ENCODE results near the gene CADPS.

Gene CADPS

DNA sequence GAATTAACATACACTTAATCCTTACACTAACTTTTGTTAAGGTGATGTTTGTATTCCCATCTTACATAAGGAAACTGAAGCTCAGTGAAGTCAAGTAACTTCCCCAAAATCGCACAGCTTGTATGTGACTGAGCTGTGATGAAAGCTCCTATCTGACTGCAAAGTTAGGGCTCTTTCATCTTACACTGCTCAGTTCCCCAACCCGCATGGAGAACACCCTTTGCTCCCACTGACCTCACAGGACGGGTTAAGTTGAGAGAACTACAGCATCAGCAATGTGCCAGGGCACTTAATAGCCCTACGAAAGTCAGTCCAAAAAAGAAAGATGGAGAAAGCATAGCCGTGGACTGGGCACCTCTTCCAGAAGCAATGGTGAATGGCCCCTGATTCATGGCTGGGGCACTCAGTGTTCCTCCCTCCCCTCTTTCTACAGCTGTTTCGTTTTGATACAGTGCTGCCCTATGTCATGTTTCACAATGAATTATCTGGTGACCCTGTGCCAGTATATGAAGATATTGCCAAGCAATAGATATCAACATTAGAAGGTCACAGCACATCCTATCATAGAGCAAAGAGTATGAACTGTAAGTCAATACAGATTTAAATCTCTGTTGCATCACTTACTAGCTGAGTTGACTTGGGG lies 38.0 kb downstream of the CADPS start:
- H3K27me3 ChIP-seq (ENCODE audit: control insufficient read depth in 1 of 2, insufficient read depth in 2 of 2, low read length in 2 of 2), result no peaks in the 10 kb centered on the region
- peaks cover 0 to 5% of the 10 kb centered on the region in 2 donors for H3K4me1 ChIP-seq (ENCODE audit: control insufficient read depth in 1 of 2, insufficient read depth in 2 of 2, low read length in 2 of 2)
- no peak overlapping the region for H3K4me3 ChIP-seq (ENCODE audit: low read depth in 1 of 2, low read length in 2 of 2)
- H3K36me3 ChIP-seq (ENCODE audit: control insufficient read depth in 1 of 2, insufficient read depth in 2 of 2, low read length in 2 of 2), result no peaks in the 10 kb centered on the region
- no peaks in the 10 kb centered on the region for H3K9me3 ChIP-seq (ENCODE audit: control insufficient read depth in 1 of 2, low read length in 2 of 2)
- H3K27ac ChIP-seq (ENCODE audit: low read depth, low read length), result no peak overlapping the region
- H3K9ac ChIP-seq (ENCODE audit: low read depth in 1 of 2, low read length in 2 of 2), result no peak overlapping the region

DNA sequence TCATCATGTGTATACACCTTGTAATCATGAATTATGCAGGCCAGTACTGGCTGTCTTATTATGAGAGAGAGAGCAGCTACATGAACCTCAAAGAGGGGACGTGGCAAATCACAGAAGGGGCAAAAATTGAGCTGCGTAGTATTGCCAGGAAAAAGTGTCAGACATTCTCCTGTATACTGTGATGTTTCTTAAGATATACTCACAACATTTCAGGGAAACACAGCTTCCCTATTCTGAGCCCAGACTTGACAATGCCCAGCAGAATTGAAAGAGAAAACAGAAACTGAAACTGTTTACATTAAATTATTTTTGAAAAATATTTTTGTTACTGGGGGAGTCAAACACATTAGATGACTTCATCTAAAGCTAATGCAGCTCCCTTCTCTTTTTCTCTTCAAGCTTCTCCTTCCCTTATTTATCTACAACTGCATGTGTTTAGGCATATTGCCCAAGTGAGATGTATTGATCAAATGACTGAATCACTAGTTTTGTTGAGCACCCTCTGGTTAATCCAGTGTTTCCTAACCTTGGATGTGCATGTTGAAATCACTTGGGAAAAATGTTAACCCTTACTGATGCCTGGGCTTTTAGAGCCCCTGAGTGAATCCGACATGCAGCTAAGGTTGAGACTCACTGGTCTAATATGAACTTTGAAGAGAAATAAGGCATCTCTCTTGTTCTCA lies 39.5 kb downstream of the CADPS start:
- Histone ChIP-seq H3K9me3 (ENCODE audit: control insufficient read depth in 1 of 2, low read length in 2 of 2) (no peaks in the 10 kb centered on the region), H3K36me3 (ENCODE audit: control insufficient read depth in 1 of 2, insufficient read depth in 2 of 2, low read length in 2 of 2) (no peaks in the 10 kb centered on the region), H3K4me3 (ENCODE audit: low read depth in 1 of 2, low read length in 2 of 2) (no peak overlapping the region), H3K27me3 (ENCODE audit: control insufficient read depth in 1 of 2, insufficient read depth in 2 of 2, low read length in 2 of 2) (no peaks in the 10 kb centered on the region), H3K27ac (ENCODE audit: low read depth, low read length) (no peak overlapping the region), H3K4me1 (ENCODE audit: control insufficient read depth in 1 of 2, insufficient read depth in 2 of 2, low read length in 2 of 2) (peaks cover 0 to 5% of the 10 kb centered on the region in 2 donors), H3K9ac (ENCODE audit: low read depth in 1 of 2, low read length in 2 of 2) (no peak overlapping the region)

DNA sequence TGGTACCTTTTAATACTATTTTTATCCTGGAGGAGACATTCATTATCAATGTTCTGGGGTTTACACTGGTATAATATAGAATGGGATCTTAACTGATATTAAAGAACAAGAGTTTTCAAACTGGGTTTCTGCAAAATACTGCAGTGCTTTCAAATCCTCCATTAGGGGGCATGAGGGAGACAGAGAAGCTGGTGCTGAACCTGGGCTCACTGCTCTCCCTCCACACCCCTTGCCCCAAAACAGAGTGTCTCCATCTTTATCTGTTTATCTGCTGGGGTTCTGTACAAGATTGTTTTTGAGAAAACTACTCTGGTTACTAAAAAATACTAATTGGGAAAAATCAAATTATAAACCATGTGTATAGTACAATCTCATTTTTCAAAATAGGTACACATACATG lies 41.7 kb downstream of the CADPS start:
- Histone ChIP-seq H3K4me3 (ENCODE audit: low read depth in 1 of 2, low read length in 2 of 2) (no peak overlapping the region), H3K9ac (ENCODE audit: low read depth in 1 of 2, low read length in 2 of 2) (no peak overlapping the region), H3K36me3 (ENCODE audit: control insufficient read depth in 1 of 2, insufficient read depth in 2 of 2, low read length in 2 of 2) (no peaks in the 10 kb centered on the region), H3K9me3 (ENCODE audit: control insufficient read depth in 1 of 2, low read length in 2 of 2) (no peaks in the 10 kb centered on the region), H3K27me3 (ENCODE audit: control insufficient read depth in 1 of 2, insufficient read depth in 2 of 2, low read length in 2 of 2) (no peaks in the 10 kb centered on the region), H3K27ac (ENCODE audit: low read depth, low read length) (no peak overlapping the region), H3K4me1 (ENCODE audit: control insufficient read depth in 1 of 2, insufficient read depth in 2 of 2, low read length in 2 of 2) (peaks cover 0 to 5% of the 10 kb centered on the region in 2 donors)

DNA sequence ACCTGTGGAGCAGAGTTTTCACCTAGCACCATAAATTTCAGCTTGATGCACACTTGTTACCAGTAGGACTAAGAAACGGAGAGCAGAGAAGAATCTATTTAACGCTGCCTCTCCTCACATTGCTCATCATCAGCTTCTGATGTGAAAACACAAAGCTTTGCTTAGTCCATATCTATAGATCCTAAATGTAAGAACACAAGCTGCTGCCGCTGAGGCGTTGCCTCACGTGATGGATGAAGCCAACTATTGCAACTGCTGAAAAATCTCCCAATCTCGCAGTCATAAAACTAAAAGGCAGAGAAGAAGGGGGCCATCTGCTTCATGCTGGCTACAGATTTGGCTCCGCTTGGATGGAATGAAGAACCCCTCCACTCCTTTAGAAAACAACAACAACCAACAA lies 42.7 kb downstream of the CADPS start:
- no peak overlapping the region for H3K9ac ChIP-seq (ENCODE audit: low read depth in 1 of 2, low read length in 2 of 2)
- H3K27ac ChIP-seq (ENCODE audit: low read depth, low read length), result no peak overlapping the region
- no peaks in the 10 kb centered on the region for H3K9me3 ChIP-seq (ENCODE audit: control insufficient read depth in 1 of 2, low read length in 2 of 2)
- no peaks in the 10 kb centered on the region for H3K27me3 ChIP-seq (ENCODE audit: control insufficient read depth in 1 of 2, insufficient read depth in 2 of 2, low read length in 2 of 2)
- H3K36me3 ChIP-seq (ENCODE audit: control insufficient read depth in 1 of 2, insufficient read depth in 2 of 2, low read length in 2 of 2), result no peaks in the 10 kb centered on the region
- peaks cover 0 to 5% of the 10 kb centered on the region in 2 donors for H3K4me1 ChIP-seq (ENCODE audit: control insufficient read depth in 1 of 2, insufficient read depth in 2 of 2, low read length in 2 of 2)
- no peak overlapping the region for H3K4me3 ChIP-seq (ENCODE audit: low read depth in 1 of 2, low read length in 2 of 2)

DNA sequence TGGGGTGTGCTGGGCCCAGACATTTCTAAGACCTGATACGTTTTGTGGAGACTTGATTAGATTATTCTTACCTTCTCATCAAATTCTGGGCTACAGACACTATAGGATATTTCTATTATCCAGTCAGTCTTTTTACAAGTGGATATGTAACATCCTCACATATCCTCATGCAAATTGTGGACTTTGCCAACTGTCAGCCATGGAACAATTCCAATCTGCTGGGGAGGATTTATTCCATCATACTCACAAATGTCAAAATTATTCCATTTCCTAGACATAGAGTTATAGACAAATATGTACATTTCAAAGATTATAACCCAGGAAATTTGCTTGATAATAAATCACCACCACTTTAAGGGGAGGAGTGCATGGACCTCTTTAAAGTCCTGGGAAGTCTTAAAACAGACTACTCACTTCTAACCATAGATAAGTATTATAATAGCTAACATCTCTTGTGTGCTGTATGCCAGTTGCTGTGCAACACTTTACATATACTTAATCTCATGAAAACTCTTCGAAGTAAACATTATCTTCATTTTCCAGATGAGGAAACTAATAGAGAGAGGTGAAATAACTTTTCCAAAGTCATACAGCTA lies 44.4 kb downstream of the CADPS start:
- no peak overlapping the region for H3K27ac ChIP-seq (ENCODE audit: low read depth, low read length)
- peaks cover 0 to 5% of the 10 kb centered on the region in 2 donors for H3K4me1 ChIP-seq (ENCODE audit: control insufficient read depth in 1 of 2, insufficient read depth in 2 of 2, low read length in 2 of 2)
- no peak overlapping the region for H3K9ac ChIP-seq (ENCODE audit: low read depth in 1 of 2, low read length in 2 of 2)
- no peaks in the 10 kb centered on the region for H3K9me3 ChIP-seq (ENCODE audit: control insufficient read depth in 1 of 2, low read length in 2 of 2)
- H3K4me3 ChIP-seq (ENCODE audit: low read depth in 1 of 2, low read length in 2 of 2), result no peak overlapping the region
- H3K36me3 ChIP-seq (ENCODE audit: control insufficient read depth in 1 of 2, insufficient read depth in 2 of 2, low read length in 2 of 2), result no peaks in the 10 kb centered on the region
- H3K27me3 ChIP-seq (ENCODE audit: control insufficient read depth in 1 of 2, insufficient read depth in 2 of 2, low read length in 2 of 2), result no peaks in the 10 kb centered on the region

DNA sequence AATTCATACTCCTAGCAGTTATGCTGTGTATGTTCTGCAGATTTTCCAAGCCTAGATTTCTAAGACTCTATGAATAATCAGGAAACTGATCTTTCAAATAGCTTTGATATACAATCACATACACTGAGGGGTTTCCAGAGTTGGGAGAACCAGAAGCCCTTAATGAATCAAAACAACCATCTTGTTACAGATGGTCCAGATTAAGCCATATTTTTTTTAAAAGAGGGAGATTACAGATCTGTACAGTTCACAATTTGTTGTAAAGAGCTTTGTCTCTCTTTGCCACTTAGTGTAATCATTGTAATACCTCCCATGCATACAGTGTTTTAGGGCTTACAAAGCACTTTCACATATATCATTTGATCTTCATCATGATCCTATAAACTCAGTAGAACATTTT lies 47.7 kb downstream of the CADPS start:
- Histone ChIP-seq H3K36me3 (ENCODE audit: control insufficient read depth in 1 of 2, insufficient read depth in 2 of 2, low read length in 2 of 2) (no peaks in the 10 kb centered on the region), H3K27ac (ENCODE audit: low read depth, low read length) (no peak overlapping the region), H3K4me3 (ENCODE audit: low read depth in 1 of 2, low read length in 2 of 2) (no peak overlapping the region), H3K27me3 (ENCODE audit: control insufficient read depth in 1 of 2, insufficient read depth in 2 of 2, low read length in 2 of 2) (no peaks in the 10 kb centered on the region), H3K4me1 (ENCODE audit: control insufficient read depth in 1 of 2, insufficient read depth in 2 of 2, low read length in 2 of 2) (no peaks in the 10 kb centered on the region), H3K9me3 (ENCODE audit: control insufficient read depth in 1 of 2, low read length in 2 of 2) (no peaks in the 10 kb centered on the region), H3K9ac (ENCODE audit: low read depth in 1 of 2, low read length in 2 of 2) (no peak overlapping the region)

DNA sequence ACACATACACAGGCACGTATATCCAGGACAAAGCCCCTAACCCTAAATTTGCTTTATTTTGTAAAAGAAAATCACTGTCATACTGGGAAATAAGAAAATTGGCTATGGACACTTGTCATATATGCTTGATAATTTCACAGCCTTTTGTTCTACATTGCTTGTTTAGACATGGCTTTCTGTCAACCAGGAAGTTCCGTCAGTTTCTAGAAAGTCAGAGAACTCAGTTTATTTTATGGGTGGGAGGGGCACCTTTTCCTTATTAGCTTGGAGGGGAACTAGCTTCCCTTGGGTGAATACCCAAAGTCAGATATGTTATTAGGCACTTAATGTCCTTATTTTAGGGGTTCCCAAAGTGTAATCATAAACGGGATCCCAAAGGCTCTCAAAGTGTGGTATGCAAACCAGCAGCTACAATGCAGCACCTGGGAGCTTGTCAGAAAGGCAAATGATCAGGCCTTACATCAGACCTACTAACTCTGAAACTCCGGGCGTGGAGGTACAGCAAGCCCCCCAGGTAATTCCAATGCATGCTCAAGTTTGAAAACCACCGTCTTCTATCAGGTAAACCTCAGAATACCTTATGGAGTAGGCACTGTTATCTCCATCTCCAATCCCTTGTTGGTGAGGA lies 50.1 kb downstream of the CADPS start:
- Histone ChIP-seq H3K9me3 (ENCODE audit: control insufficient read depth in 1 of 2, low read length in 2 of 2) (no peaks in the 10 kb centered on the region), H3K27me3 (ENCODE audit: control insufficient read depth in 1 of 2, insufficient read depth in 2 of 2, low read length in 2 of 2) (no peaks in the 10 kb centered on the region), H3K36me3 (ENCODE audit: control insufficient read depth in 1 of 2, insufficient read depth in 2 of 2, low read length in 2 of 2) (no peaks in the 10 kb centered on the region), H3K4me3 (ENCODE audit: low read depth in 1 of 2, low read length in 2 of 2) (no peak overlapping the region), H3K4me1 (ENCODE audit: control insufficient read depth in 1 of 2, insufficient read depth in 2 of 2, low read length in 2 of 2) (no peaks in the 10 kb centered on the region), H3K9ac (ENCODE audit: low read depth in 1 of 2, low read length in 2 of 2) (no peak overlapping the region), H3K27ac (ENCODE audit: low read depth, low read length) (no peak overlapping the region)

DNA sequence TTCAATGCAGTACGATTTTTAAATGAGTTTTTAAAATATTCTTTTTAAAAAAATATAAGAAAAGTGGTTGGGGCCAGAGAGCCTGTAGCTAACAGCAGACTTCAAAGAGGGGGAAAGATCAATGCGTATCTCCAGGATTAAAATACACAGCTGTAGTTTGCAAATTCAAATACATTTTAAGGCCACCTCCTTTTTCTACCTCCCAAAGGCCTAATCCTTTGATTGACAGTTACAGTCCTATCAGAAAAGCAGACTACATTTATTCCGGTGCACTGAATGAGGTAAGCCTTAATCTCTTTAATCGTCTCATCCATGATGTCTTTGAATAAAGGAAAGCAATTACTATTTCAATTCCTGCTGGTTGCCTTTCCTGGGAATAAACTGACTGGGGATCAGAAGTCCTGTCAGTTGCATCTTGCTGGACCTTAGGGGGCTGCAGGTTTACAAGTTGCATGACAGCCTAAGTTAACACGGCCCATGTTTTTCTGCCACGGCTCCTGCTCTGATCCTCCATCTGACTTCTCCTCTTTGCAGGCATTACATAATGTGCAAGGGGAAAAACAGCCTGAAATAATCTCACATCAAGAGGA lies 51.7 kb downstream of the CADPS start:
- no peaks in the 10 kb centered on the region for H3K4me1 ChIP-seq (ENCODE audit: control insufficient read depth in 1 of 2, insufficient read depth in 2 of 2, low read length in 2 of 2)
- no peak overlapping the region for H3K27ac ChIP-seq (ENCODE audit: low read depth, low read length)
- H3K9ac ChIP-seq (ENCODE audit: low read depth in 1 of 2, low read length in 2 of 2), result no peak overlapping the region
- H3K36me3 ChIP-seq (ENCODE audit: control insufficient read depth in 1 of 2, insufficient read depth in 2 of 2, low read length in 2 of 2), result no peaks in the 10 kb centered on the region
- H3K4me3 ChIP-seq (ENCODE audit: low read depth in 1 of 2, low read length in 2 of 2), result no peak overlapping the region
- no peaks in the 10 kb centered on the region for H3K9me3 ChIP-seq (ENCODE audit: control insufficient read depth in 1 of 2, low read length in 2 of 2)
- no peaks in the 10 kb centered on the region for H3K27me3 ChIP-seq (ENCODE audit: control insufficient read depth in 1 of 2, insufficient read depth in 2 of 2, low read length in 2 of 2)

DNA sequence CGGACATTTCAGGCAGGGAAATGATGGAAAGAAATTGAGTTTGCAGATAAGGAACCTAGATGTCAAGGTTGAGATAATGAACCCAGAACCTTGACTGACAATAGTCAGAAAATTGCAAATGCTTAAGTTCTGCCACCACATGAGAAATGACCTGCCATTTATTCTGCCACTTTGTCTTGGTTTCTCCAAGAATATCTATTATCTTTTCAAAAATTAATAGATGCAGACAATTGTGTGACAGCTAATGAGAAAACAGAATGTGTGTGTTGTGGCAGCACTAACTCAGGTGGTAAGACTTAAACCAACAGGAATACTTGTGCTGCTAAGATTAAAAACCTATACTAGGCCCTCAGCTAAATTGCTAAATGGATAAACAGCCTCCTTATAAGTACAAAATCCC lies 52.3 kb downstream of the CADPS start:
- H3K9ac ChIP-seq (ENCODE audit: low read depth in 1 of 2, low read length in 2 of 2), result no peak overlapping the region
- no peak overlapping the region for H3K27ac ChIP-seq (ENCODE audit: low read depth, low read length)
- no peaks in the 10 kb centered on the region for H3K9me3 ChIP-seq (ENCODE audit: control insufficient read depth in 1 of 2, low read length in 2 of 2)
- no peak overlapping the region for H3K4me3 ChIP-seq (ENCODE audit: low read depth in 1 of 2, low read length in 2 of 2)
- H3K27me3 ChIP-seq (ENCODE audit: control insufficient read depth in 1 of 2, insufficient read depth in 2 of 2, low read length in 2 of 2), result no peaks in the 10 kb centered on the region
- H3K4me1 ChIP-seq (ENCODE audit: control insufficient read depth in 1 of 2, insufficient read depth in 2 of 2, low read length in 2 of 2), result no peaks in the 10 kb centered on the region
- no peaks in the 10 kb centered on the region for H3K36me3 ChIP-seq (ENCODE audit: control insufficient read depth in 1 of 2, insufficient read depth in 2 of 2, low read length in 2 of 2)

DNA sequence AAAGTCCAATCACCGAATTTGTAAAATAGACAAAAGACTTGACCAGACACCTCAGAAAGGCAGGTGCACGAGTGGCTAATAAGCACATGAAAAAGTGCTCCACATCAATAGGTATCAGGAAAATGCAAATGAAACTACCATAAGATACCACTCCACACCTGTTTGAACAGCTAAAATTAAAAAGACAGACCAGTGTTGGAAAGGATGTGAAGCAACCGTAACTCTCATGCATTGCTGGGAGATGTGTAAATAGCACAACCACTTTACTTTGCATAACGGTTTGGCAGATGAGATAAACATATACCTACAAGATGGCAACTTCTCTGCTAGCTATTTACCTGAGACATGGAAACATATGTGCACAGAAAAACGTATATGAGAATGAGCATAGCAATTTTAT lies 56.9 kb downstream of the CADPS start:
- Histone ChIP-seq H3K4me1 (ENCODE audit: control insufficient read depth in 1 of 2, insufficient read depth in 2 of 2, low read length in 2 of 2) (no peaks in the 10 kb centered on the region), H3K4me3 (ENCODE audit: low read depth in 1 of 2, low read length in 2 of 2) (no peak overlapping the region), H3K27me3 (ENCODE audit: control insufficient read depth in 1 of 2, insufficient read depth in 2 of 2, low read length in 2 of 2) (no peaks in the 10 kb centered on the region), H3K9ac (ENCODE audit: low read depth in 1 of 2, low read length in 2 of 2) (no peak overlapping the region), H3K27ac (ENCODE audit: low read depth, low read length) (no peak overlapping the region), H3K36me3 (ENCODE audit: control insufficient read depth in 1 of 2, insufficient read depth in 2 of 2, low read length in 2 of 2) (no peaks in the 10 kb centered on the region), H3K9me3 (ENCODE audit: control insufficient read depth in 1 of 2, low read length in 2 of 2) (no peaks in the 10 kb centered on the region)

Data from duodenal mucosa (tissue), 2 donors.